HG02642 (cell line): ENCODE measurements around the gene KIF18B.

Experiments used
- ATAC-seq: cut with Tn5 transposase; IDR thresholded peaks from one replicate; pipeline ENCODE4 v1.9.1; 2021; ENCODE audit warnings: mild to moderate bottlenecking; ENCODE audit not compliant: unreplicated experiment, poor library complexity

The KIF18B gene

GRCh38 chr17:44941712-44942331, 5.8 kb downstream of the KIF18B start:
- ATAC-seq, result no peak

GRCh38 chr17:44940768-44941167, 6.8 kb downstream of the KIF18B start:
- ATAC-seq, result no peak

- ATAC-seq, result no peak
These were observed 7.3 kb downstream of the KIF18B start for GRCh38 chr17:44940317-44940716.

GRCh38 chr17:44935116-44935515, 12.5 kb downstream of the KIF18B start:
- ATAC-seq, result no peak

GRCh38 chr17:44934745-44935105, 12.8 kb downstream of the KIF18B start:
- ATAC-seq, result no peak

GRCh38 chr17:44933824-44934744, 13.5 kb downstream of the KIF18B start:
- no peak for ATAC-seq

GRCh38 chr17:44932787-44933097, 14.8 kb downstream of the KIF18B start:
- ATAC-seq, result no peak

GRCh38 chr17:44932096-44932786, 15.3 kb downstream of the KIF18B start:
- no peak for ATAC-seq

- no peak for ATAC-seq
These were observed 16.2 kb downstream of the KIF18B start for GRCh38 chr17:44931376-44931775.

- no peak for ATAC-seq
These were observed 16.9 kb downstream of the KIF18B start for GRCh38 chr17:44930667-44931066.

- ATAC-seq, result no peak
These were observed 18.4 kb downstream of the KIF18B start for GRCh38 chr17:44928950-44929720.

- ATAC-seq, result no peak
These were observed 19.4 kb downstream of the KIF18B start for GRCh38 chr17:44928136-44928535.

- no peak for ATAC-seq
These were observed 19.9 kb downstream of the KIF18B start for GRCh38 chr17:44927696-44928095.

GRCh38 chr17:44926821-44927525, 20.6 kb downstream of the KIF18B start:
- no peak for ATAC-seq

- ATAC-seq, result no peak
These were observed 21.6 kb downstream of the KIF18B start for GRCh38 chr17:44925731-44926697.

GRCh38 chr17:44924107-44924544, 23.4 kb downstream of the KIF18B start:
- no peak for ATAC-seq

GRCh38 chr17:44922746-44923470, 24.7 kb downstream of the KIF18B start:
- no peak for ATAC-seq

GRCh38 chr17:44922136-44922535, 25.4 kb downstream of the KIF18B start:
- no peak for ATAC-seq
